GM19328 (cell line): ENCODE results near the gene NOC2L.

Experiments used
- ATAC-seq: cut with Tn5 transposase; IDR thresholded peaks from one replicate; pipeline ENCODE4 v1.9.1; 2021; ENCODE audit warnings: mild to moderate bottlenecking, moderate library complexity; ENCODE audit not compliant: unreplicated experiment

The NOC2L gene

GRCh38 chr1:919271-919872 lies 39.7 kb downstream of the NOC2L start:
- ATAC-seq = no peak

GRCh38 chr1:918843-919242 lies 40.2 kb downstream of the NOC2L start:
- ATAC-seq = no peak

- no peak for ATAC-seq
Measured at GRCh38 chr1:918353-918752, 40.7 kb downstream of the NOC2L start.

GRCh38 chr1:917466-918091 lies 41.5 kb downstream of the NOC2L start:
- ATAC-seq = no peak

- ATAC-seq = no peak
Measured at GRCh38 chr1:917076-917459, 42.0 kb downstream of the NOC2L start.

- ATAC-seq = no peak
Measured at GRCh38 chr1:916173-917075, 42.6 kb downstream of the NOC2L start.

GRCh38 chr1:915295-916172 lies 43.5 kb downstream of the NOC2L start:
- ATAC-seq = no peak

GRCh38 chr1:914891-915280 lies 44.2 kb downstream of the NOC2L start:
- no peak for ATAC-seq

GRCh38 chr1:914131-914890 lies 44.7 kb downstream of the NOC2L start:
- ATAC-seq = no peak

GRCh38 chr1:913491-914130 lies 45.4 kb downstream of the NOC2L start:
- no peak for ATAC-seq

GRCh38 chr1:912740-913301 lies 46.2 kb downstream of the NOC2L start:
- no peak for ATAC-seq

- ATAC-seq = no peak
Measured at GRCh38 chr1:911875-912739, 46.9 kb downstream of the NOC2L start.

GRCh38 chr1:910881-911721 lies 48.0 kb downstream of the NOC2L start:
- no peak for ATAC-seq

- no peak for ATAC-seq
Measured at GRCh38 chr1:910311-910880, 48.7 kb downstream of the NOC2L start.

- no peak for ATAC-seq
Measured at GRCh38 chr1:909861-910310, 49.2 kb downstream of the NOC2L start.

GRCh38 chr1:908661-909060 lies 50.4 kb downstream of the NOC2L start:
- no peak for ATAC-seq
